HepG2 (cell line): ENCODE results near the gene SLC25A11. TPM values are rescaled to one million over a fixed set of nuclear protein-coding genes. Genes with fewer than 3 reads are reported as not detected.

Experiments used
- ATAC-seq: fragments of 200-7000 bp; cut with Tn5 transposase; 3 replicates; pipeline ENCODE4 v1.9.1; 2020; ENCODE audit warnings: mild to moderate bottlenecking, moderate library complexity
- BruUV-seq: library from RNA; stranded (reverse); fragments of 400-500 nt; replicated peaks from 2 replicates; lab custom pipeline; 2021; lab: Mats Ljungman, UMichigan
- CTCF ChIA-PET: fragments of 300-600 bp; formaldehyde crosslinking; extraction: SDS; loops from one replicate; lab custom pipeline; 2021; ENCODE audit warnings: low total read pairs, inconsistent platforms, low intra/inter-chr PET ratio; lab: Yijun Ruan, JAX
- POLR2A ChIA-PET: fragments of 350-600 bp; sonication (Branson Sonifier 250); formaldehyde crosslinking; loops from one replicate; lab custom pipeline; 2020; ENCODE audit warnings: antibody characterized with exemption, inconsistent platforms; lab: Yijun Ruan, JAX
- DNase-seq: peaks from one replicate; pipeline ENCODE4 v3.0.0-alpha.2; 2015; ENCODE audit warnings: low spot score
- FAIRE-seq: peaks from 3 replicates; lab custom pipeline; 2011; peaks lifted over from hg19 to GRCh38; lab: Jason Lieb, UNC
- H2AFZ ChIP-seq: one replicate; pipeline ENCODE4 v1.6.1; 2011; ENCODE audit warnings: low read length, inconsistent platforms
- H3K27ac ChIP-seq: fragments of 300-600 bp; 3 replicates; pipeline ENCODE4 v1.8.0; 2011; ENCODE audit warnings: mixed run types, mild to moderate bottlenecking, mixed read lengths, low read length, inconsistent platforms; ENCODE audit not compliant: insufficient read depth; ENCODE audit errors: extremely low read length
- H3K27me3 ChIP-seq, 2 experiments: fragments of 200-600 bp in 1 of 2; 2 replicates in 1 of 2; 3 replicates in 1 of 2; pipeline versions ENCODE4 v1.6.0 to v1.8.0; 2011; ENCODE audit warnings: low read length in 2 of 2, mild to moderate bottlenecking in 2 of 2, moderate library complexity in 2 of 2, inconsistent platforms in 1 of 2; ENCODE audit not compliant: insufficient read depth in 2 of 2, control insufficient read depth in 1 of 2
- H3K36me3 ChIP-seq, 2 experiments: fragments of 200-600 bp in 1 of 2; replicated peaks in 1 of 2; 2 replicates in 1 of 2; 3 replicates in 1 of 2; pipeline versions ENCODE4 v1.5.1 to v1.8.0; 2011; ENCODE audit warnings: low read length in 2 of 2, inconsistent platforms in 1 of 2; ENCODE audit not compliant: insufficient read depth in 2 of 2, control insufficient read depth in 1 of 2
- H3K4me1 ChIP-seq: 2 replicates; pipeline ENCODE4 v1.5.1; 2012; ENCODE audit warnings: low read length, inconsistent platforms; ENCODE audit not compliant: insufficient read depth
- H3K4me2 ChIP-seq: 2 replicates; pipeline ENCODE4 v1.6.0; 2011; ENCODE audit warnings: low read depth, low read length, inconsistent platforms
- H3K4me3 ChIP-seq, 3 experiments: fragments of 200-600 bp in 1 of 3; sonication (generic), shearing (Covaris generic) in 1 of 3; replicated peaks in 1 of 3; 2 replicates each; pipeline ENCODE4 v1.5.1; 2011 to 2016; ENCODE audit warnings: low read length in 3 of 3, inconsistent platforms in 2 of 3, low read depth in 2 of 3, mild to moderate bottlenecking in 2 of 3, control low read depth in 1 of 3, mixed read lengths in 1 of 3; ENCODE audit not compliant: insufficient read depth in 1 of 3
- H3K79me2 ChIP-seq: one replicate; pipeline ENCODE4 v1.6.1; 2011; ENCODE audit warnings: low read length, inconsistent platforms; ENCODE audit not compliant: insufficient read depth
- H3K9ac ChIP-seq: 2 replicates; pipeline ENCODE4 v1.6.0; 2011; ENCODE audit warnings: mild to moderate bottlenecking, low read depth, low read length, inconsistent platforms; ENCODE audit not compliant: insufficient read depth
- H3K9me3 ChIP-seq: 2 replicates; pipeline ENCODE4 v1.5.1; 2012; ENCODE audit warnings: mild to moderate bottlenecking, low read length
- H4K20me1 ChIP-seq: 2 replicates; pipeline ENCODE4 v1.6.0; 2011; ENCODE audit warnings: inconsistent platforms, mild to moderate bottlenecking, low read length, moderate library complexity; ENCODE audit not compliant: insufficient read depth
- ATM ChIP-seq: fragments of 450-650 bp; IDR thresholded peaks from 2 replicates; pipeline ENCODE4 v1.7.1; 2017; ENCODE audit warnings: mild to moderate bottlenecking, borderline replicate concordance
- CBX5 ChIP-seq: sonication (generic); formaldehyde crosslinking; IDR thresholded peaks from 2 replicates; pipeline ENCODE4 v1.4.0; 2020; ENCODE audit warnings: missing genetic modification reagents, borderline replicate concordance
- CTCF ChIP-seq: sonication (generic); formaldehyde crosslinking; IDR thresholded peaks from 2 replicates; pipeline ENCODE4 v1.5.0; 2020; ENCODE audit warnings: mild to moderate bottlenecking, missing genetic modification reagents, moderate library complexity
- FOSL2 ChIP-seq: sonication (generic); formaldehyde crosslinking; IDR thresholded peaks from 2 replicates; pipeline ENCODE4 v1.4.0; 2020; ENCODE audit warnings: missing genetic modification reagents
- HMGXB4 ChIP-seq, 2 experiments: sonication (generic) in 1 of 2; formaldehyde crosslinking in 1 of 2; IDR thresholded peaks; 2 replicates each; pipeline versions ENCODE4 v1.4.0 to v1.6.1; 2018 to 2020; ENCODE audit warnings: missing genetic modification reagents in 2 of 2, borderline replicate concordance in 1 of 2, low read depth in 1 of 2, mild to moderate bottlenecking in 1 of 2, missing biosample characterization in 1 of 2
- NCOA2 ChIP-seq: sonication (generic); formaldehyde crosslinking; IDR thresholded peaks from 2 replicates; pipeline ENCODE4 v1.8.0; 2022; ENCODE audit warnings: inconsistent platforms
- RARG ChIP-seq: sonication (generic); formaldehyde crosslinking; IDR thresholded peaks from 2 replicates; pipeline ENCODE4 v1.4.0; 2020; ENCODE audit warnings: low read depth, mild to moderate bottlenecking, missing genetic modification reagents
- RXRA ChIP-seq: sonication (generic); formaldehyde crosslinking; IDR thresholded peaks from 2 replicates; pipeline ENCODE4 v1.5.1; 2020; ENCODE audit warnings: missing genetic modification reagents
- TCF12 ChIP-seq, 2 experiments: fragments of 450-650 bp in 1 of 2; sonication (generic) in 1 of 2; formaldehyde crosslinking in 1 of 2; IDR thresholded peaks; 2 replicates each; pipeline versions ENCODE4 v1.6.1 to v1.8.0; 2017 to 2022; ENCODE audit warnings: antibody characterized with exemption in 1 of 2, mild to moderate bottlenecking in 1 of 2, missing genetic modification reagents in 1 of 2, moderate library complexity in 1 of 2
- THAP7 ChIP-seq: sonication (generic); formaldehyde crosslinking; IDR thresholded peaks from 2 replicates; pipeline ENCODE4 v1.8.1; 2023; ENCODE audit warnings: mild to moderate bottlenecking, missing genetic modification reagents
- ZBTB1 ChIP-seq: sonication (generic); formaldehyde crosslinking; IDR thresholded peaks from 2 replicates; pipeline ENCODE4 v1.4.0; 2020; ENCODE audit warnings: missing genetic modification reagents, borderline replicate concordance
- ZHX1 ChIP-seq: sonication (generic); formaldehyde crosslinking; IDR thresholded peaks from 2 replicates; pipeline ENCODE4 v1.8.1; 2022; ENCODE audit warnings: low read depth, mild to moderate bottlenecking, missing genetic modification reagents
- ZSCAN21 ChIP-seq: sonication (generic); formaldehyde crosslinking; IDR thresholded peaks from 2 replicates; pipeline ENCODE4 v1.8.0; 2022; ENCODE audit warnings: mild to moderate bottlenecking, missing genetic modification reagents, moderate library complexity, borderline replicate concordance
- WGBS: methylation state at CpG from one replicate; pipeline ENCODE4 v1.1.6; 2017; ENCODE audit warnings: low lambda C conversion rate; 5-methylcytosine and 5-hydroxymethylcytosine counted together
- in situ Hi-C: cut with HindIII; loops from 2 replicates; pipeline ENCODE4 v1.10.0; 2017; ENCODE audit warnings: low pct_unique_long_range_greater_than_20kb; ENCODE audit not compliant: extremely low pct_ligation_motif_present
- intact Hi-C: fragments of 100-400 bp; cut with micrococcal nuclease; formaldehyde crosslinking; loops from one replicate; pipeline ENCODE4 v1.10.0; 2022; ENCODE audit not compliant: unreplicated experiment
- polyA plus RNA-seq, 8 experiments: library from polyadenylated mRNA; depleted of rRNA in 3 of 8; stranded (reverse) in 7 of 8; unstranded in 1 of 8; fragments of >200 nt; fragmentation: Illumina TruSeq in 4 of 8; extraction: Trizol in 4 of 8; gene quantifications; 2 replicates each; pipeline versions ENCODE4 v1.2.1 to v1.2.3, GENCODE V29; 2011 to 2016; ENCODE audit warnings: low read depth in 4 of 8, missing spikeins in 1 of 8, mixed read lengths in 1 of 8; ENCODE audit not compliant: insufficient read depth in 1 of 8
- total RNA-seq, 5 experiments: library from RNA; depleted of rRNA; stranded (reverse); fragments of >200 nt; fragmentation: Illumina TruSeq; extraction: Trizol; gene quantifications; 2 replicates each; pipeline ENCODE4 v1.2.3, GENCODE V29; 2016; ENCODE audit warnings: low read depth in 1 of 5

The SLC25A11 gene
- total and polyA plus RNA-seq, 2 of the 13 experiments (the other 11 are each of a cell fraction or from before 2014, with no cell fraction given): 35.4 to 47.2 TPM

- Histone ChIP-seq H3K27me3 (no peaks in the 10 kb centered on the region), H3K9ac (peak overlapping the region; percentile 17; the same call in 1 of the 2 replicates), H3K4me1 (peaks cover 22% of the 10 kb centered on the region), H3K4me2 (peak overlapping the region; percentile 69), H3K4me3 (peak overlapping the region in 2 of 3 experiments; percentile 31 to 46; a peak in 2 of 6 replicates), H3K36me3 (peaks cover 0 to 13% of the 10 kb centered on the region in 2 experiments; a peak in 3 of 5 replicates), H3K9me3 (no peaks in the 10 kb centered on the region), H2AFZ (no peak overlapping the region), H3K27ac (no peak overlapping the region), H3K79me2 (peaks cover 15% of the 10 kb centered on the region), H4K20me1 (no peaks in the 10 kb centered on the region)
- peak; percentile 46 for DNase-seq
- 66% methylated on average over 7 of the region's 14 CpGs for WGBS
- no TSS peak for BruUV-seq
- intact Hi-C loops (loop anchor here (1.0 kb wide), 1 partner anchor 25 kb away; no protein-coding TSS in a partner anchor), in situ Hi-C loops (no loop called here)
- POLR2A ChIA-PET: interaction anchor here (0.8 to 1.5 kb wide), 5 partner anchors 14 to 33 kb away, joined by 3 to 11 read pairs (median 4); partner anchors contain the start of genes ENO3, PFN1 and SPAG7
- FAIRE-seq: peak; percentile 56
- peak; percentile 91 for ATAC-seq
- CTCF ChIA-PET: interaction anchor here (2.0 kb wide), 1 partner anchor 25 kb away, joined by 10 read pairs; no protein-coding TSS in a partner anchor
- no peak for TF ChIP-seq RARG (CRISPR knock-in tag)
- peak; percentile 55 for TF ChIP-seq RXRA
- no peak for TF ChIP-seq NCOA2 (CRISPR knock-in tag)
- TF ChIP-seq HMGXB4 (CRISPR knock-in tag; IDR thresholded peaks at IDR 0.05; ENCODE audit: borderline replicate concordance in 1 of 2, low read depth in 1 of 2): peak; percentile 57 to 70; a peak in 3 of 4 replicates
- peak; percentile 45 for TF ChIP-seq FOSL2
- no peak for TF ChIP-seq THAP7 (CRISPR knock-in tag)
- no peak for TF ChIP-seq ATM
- no peak for TF ChIP-seq ZBTB1
- TF ChIP-seq ZHX1 (CRISPR knock-in tag): no peak
- peak; percentile 42; the same call in 1 of the 2 replicates for TF ChIP-seq CBX5 (CRISPR knock-in tag)
- 0 out of 2 replicates have a peak, but pooled peaks have one; percentile 28 for TF ChIP-seq ZSCAN21 (CRISPR knock-in tag)
- no peak for TF ChIP-seq TCF12 (IDR thresholded peaks at IDR 0.05)
- no peak for TF ChIP-seq TCF12 (CRISPR knock-in tag; IDR thresholded peaks at IDR 0.05)
- peak; percentile 79 for TF ChIP-seq CTCF (CRISPR knock-in tag)
Observed at GRCh38 chr17:4934173-4934979, 5.5 kb downstream of the SLC25A11 start.
